Right lobe of liver (tissue), 6 donors: ENCODE results near the gene TMC8. TPM values are rescaled to one million over a fixed set of nuclear protein-coding genes. Genes with fewer than 3 reads are reported as not detected.

Experiments used
- ATAC-seq, 4 donors: fragments of 200-7000 bp; cut with Tn5 transposase; one replicate each; pipeline ENCODE4 v1.9.1; 2020; ENCODE audit warnings: mild to moderate bottlenecking in 4 of 4, moderate library complexity in 4 of 4
- DNase-seq, 3 donors: peaks; one replicate each; pipeline ENCODE4 v3.0.0-alpha.2; 2020
- H3K27ac ChIP-seq, 3 donors: fragments of 200-600 bp; one replicate each; pipeline ENCODE4 v1.8.0; 2022
- H3K27me3 ChIP-seq, 2 donors: fragments of 200-600 bp; one replicate each; pipeline ENCODE4 v1.8.0; 2022
- H3K36me3 ChIP-seq, 4 donors: fragments of 200-600 bp; sonication (generic) in 1 of 4; one replicate each; pipeline versions ENCODE4 v1.5.1 to v1.8.0; 2017 to 2022; ENCODE audit warnings: control low read depth in 1 of 4
- H3K4me1 ChIP-seq, 4 donors: fragments of 200-600 bp; sonication (generic) in 1 of 4; one replicate each; pipeline versions ENCODE4 v1.5.1 to v1.8.0; 2017 to 2022; ENCODE audit warnings: control low read depth in 1 of 4
- H3K4me3 ChIP-seq, 3 donors: fragments of 200-600 bp; one replicate each; pipeline ENCODE4 v1.8.0; 2022
- H3K9me3 ChIP-seq, 4 donors: fragments of 200-600 bp; sonication (generic) in 1 of 4; one replicate each; pipeline versions ENCODE4 v1.5.1 to v1.8.0; 2017 to 2022; ENCODE audit warnings: control low read depth in 1 of 4
- CTCF ChIP-seq, 4 donors: fragments of 200-600 bp in 3 of 4; fragments of 450-650 bp in 1 of 4; IDR thresholded peaks; one replicate each; pipeline versions ENCODE4 v1.5.1 to v1.8.0; 2016 to 2022; ENCODE audit warnings: antibody characterized with exemption in 4 of 4, mild to moderate bottlenecking in 2 of 4
- POLR2A ChIP-seq: fragments of 450-650 bp; IDR thresholded peaks from one replicate; pipeline ENCODE4 v1.6.1; 2017; ENCODE audit warnings: antibody characterized with exemption, mild to moderate bottlenecking
- WGBS: methylation state at CpG from one replicate; pipeline ENCODE4 v1.1.6; 2018; ENCODE audit warnings: low coverage, low lambda C conversion rate; ENCODE audit not compliant: insufficient coverage; ENCODE audit errors: missing lambda C conversion rate; 5-methylcytosine and 5-hydroxymethylcytosine counted together
- intact Hi-C, 2 donors: fragments of 100-400 bp; cut with DNase I; formaldehyde crosslinking; loops; one replicate each; pipeline versions ENCODE4 v1.11.2 to v1.14.1; 2022
- total RNA-seq, 6 experiments: library from RNA; depleted of rRNA in 2 of 6; stranded (reverse); fragments of >200 nt in 2 of 6; fragmentation: NEBNext Ultra II Directional in 3 of 6; extraction: Animal tissue kit (Norgen Biotek cat#: 25700) in 3 of 6; gene quantifications; one replicate each; pipeline versions ENCODE4 v1.1.0 to v1.2.4, GENCODE V29; 2016 to 2023
- donor health status: DM: no; HTN: yes; CAD: no.
- donor health status: DM: no; HTN: no; CAD: no.
- donor health status: DM: no; HTN: no; CAD: no.
- donor health status: DM: no; HTN: yes; CAD: no.
- donor health status: DM: no; HTN: yes; CAD: no.

Gene TMC8
- total RNA-seq, 6 experiments from 2014 or later: 2.4 to 7.2 (median 4.8) TPM

GRCh38 chr17:78174346-78174869 is 43.8 kb downstream of the TMC8 start:
- Histone ChIP-seq H3K4me3 (peak overlapping the region in 2 of 3 donors; percentile 33 to 43), H3K27me3 (no peaks in the 10 kb centered on the region), H3K4me1 (peaks cover 0 to 38% (median 17%) of the 10 kb centered on the region in 4 donors), H3K36me3 (peaks cover 0 to 9% (median 4%) of the 10 kb centered on the region in 4 donors), H3K27ac (peak overlapping the region; percentile 61 to 77 (median 75)), H3K9me3 (no peaks in the 10 kb centered on the region)
- 19% methylated on average over 3 of the region's 15 CpGs for WGBS
- peak; percentile 56 to 91 (median 68) for TF ChIP-seq CTCF (IDR thresholded peaks at IDR 0.05)
- TF ChIP-seq POLR2A: peak; percentile 70
- ATAC-seq (peak; percentile 85 to 90 (median 87)), DNase-seq (peak; percentile 93 to 95 (median 95))
- intact Hi-C loops: loop anchor here (5.0 to 10.0 kb wide), 3 partner anchors 62 to 80 kb away; no protein-coding TSS in a partner anchor

- peak; percentile 79 to 92 (median 89) for DNase-seq
- peak overlapping the region in 2 of 3 donors; percentile 33 to 43 for H3K4me3 ChIP-seq
Observed at GRCh38 chr17:78174870-78175642, 44.5 kb downstream of the TMC8 start.

GRCh38 chr17:78175643-78175981 is 45.0 kb downstream of the TMC8 start:
- H3K4me1 ChIP-seq: peaks cover 0 to 34% (median 17%) of the 10 kb centered on the region in 4 donors
- intact Hi-C loops: loop anchor here in 1 of 2 donors (10.0 kb wide), 1 partner anchor 79 kb away; no protein-coding TSS in a partner anchor
- H3K27me3 ChIP-seq: no peaks in the 10 kb centered on the region
- H3K36me3 ChIP-seq: peaks cover 0 to 9% (median 4%) of the 10 kb centered on the region in 4 donors
- DNase-seq (no peak), ATAC-seq (no peak)
- no peak for TF ChIP-seq CTCF (IDR thresholded peaks at IDR 0.05)
- TF ChIP-seq POLR2A: no peak
- H3K4me3 ChIP-seq: peak overlapping the region in 2 of 3 donors; percentile 33 to 43
- no peaks in the 10 kb centered on the region for H3K9me3 ChIP-seq
- H3K27ac ChIP-seq: peak overlapping the region; percentile 61 to 77 (median 75)
- 67% methylated on average over 3 of the region's 14 CpGs for WGBS

More at GRCh38 chr17:78174870-78175642, 44.5 kb downstream of the TMC8 start:
- TF ChIP-seq POLR2A (peak; percentile 47), CTCF (IDR thresholded peaks at IDR 0.05) (peak in 2 of 4 donors; percentile 5 to 30)
- Histone ChIP-seq H3K27me3 (no peaks in the 10 kb centered on the region), H3K9me3 (no peaks in the 10 kb centered on the region), H3K36me3 (peaks cover 0 to 9% (median 4%) of the 10 kb centered on the region in 4 donors), H3K4me1 (peaks cover 0 to 34% (median 17%) of the 10 kb centered on the region in 4 donors), H3K27ac (peak overlapping the region; percentile 61 to 77 (median 75))
- 44% methylated on average over 10 of the region's 28 CpGs for WGBS
- peak; percentile 63 to 74 (median 70) for ATAC-seq
- intact Hi-C loops: loop anchor here (5.0 to 10.0 kb wide), 3 partner anchors 63 to 80 kb away; no protein-coding TSS in a partner anchor

GRCh38 chr17:78176548-78177025 is 46.0 kb downstream of the TMC8 start:
- no peaks in the 10 kb centered on the region for H3K9me3 ChIP-seq
- H3K36me3 ChIP-seq: peaks cover 0 to 9% (median 2%) of the 10 kb centered on the region in 4 donors
- no peak overlapping the region for H3K4me3 ChIP-seq
- DNase-seq (peak; percentile 71 to 78 (median 75)), ATAC-seq (peak; percentile 6 to 19 (median 12))
- peak overlapping the region in 1 of 3 donors; percentile 77 for H3K27ac ChIP-seq
- H3K27me3 ChIP-seq: no peaks in the 10 kb centered on the region
- intact Hi-C loops: loop anchor here in 1 of 2 donors (10.0 kb wide), 1 partner anchor 78 kb away; no protein-coding TSS in a partner anchor
- 27% methylated on average over 8 of the region's 14 CpGs for WGBS
- H3K4me1 ChIP-seq: peaks cover 0 to 34% (median 17%) of the 10 kb centered on the region in 4 donors
- TF ChIP-seq POLR2A (no peak), CTCF (IDR thresholded peaks at IDR 0.05) (peak; percentile 63 to 82 (median 66))
